ENCODE results near the gene PNN. TPM values are rescaled to one million over a fixed set of nuclear protein-coding genes. Genes with fewer than 3 reads are reported as not detected.

PNN gene
- total RNA-seq (2021), result 135 to 156 TPM (median 135 TPM) in 3 replicates
- percentile 100 among the genes with signal in this experiment for Bru-seq, nascent RNA
- long read RNA-seq, experiment 1, transcript PNN-204 (3 exons, 583 nt), result minor isoform, 5 of 507 reads
- long read RNA-seq, experiment 1, transcript PNN-201 (9 exons, 3,576 nt), result major isoform, 409 of 507 reads
- long read RNA-seq, experiment 1, partial matches to known transcripts, result 32 of 507 reads
- long read RNA-seq, experiment 1, other reads (novel, unspliced or antisense), result 61 of 507 reads
- long read RNA-seq, experiment 2, transcript PNN-201 (9 exons, 3,576 nt), result major isoform, 27 of 178 reads
- long read RNA-seq, experiment 2, partial matches to known transcripts, result 148 of 178 reads
- long read RNA-seq, experiment 2, other reads (novel, unspliced or antisense), result 1 of 178 reads
- long read RNA-seq, experiment 3, transcript PNN-201 (9 exons, 3,576 nt), result major isoform, 297 of 413 reads
- long read RNA-seq, experiment 3, transcript PNN-204 (3 exons, 583 nt), result minor isoform, 5 of 413 reads
- long read RNA-seq, experiment 3, partial matches to known transcripts, result 11 of 413 reads
- long read RNA-seq, experiment 3, other reads (novel, unspliced or antisense), result 100 of 413 reads

DNA sequence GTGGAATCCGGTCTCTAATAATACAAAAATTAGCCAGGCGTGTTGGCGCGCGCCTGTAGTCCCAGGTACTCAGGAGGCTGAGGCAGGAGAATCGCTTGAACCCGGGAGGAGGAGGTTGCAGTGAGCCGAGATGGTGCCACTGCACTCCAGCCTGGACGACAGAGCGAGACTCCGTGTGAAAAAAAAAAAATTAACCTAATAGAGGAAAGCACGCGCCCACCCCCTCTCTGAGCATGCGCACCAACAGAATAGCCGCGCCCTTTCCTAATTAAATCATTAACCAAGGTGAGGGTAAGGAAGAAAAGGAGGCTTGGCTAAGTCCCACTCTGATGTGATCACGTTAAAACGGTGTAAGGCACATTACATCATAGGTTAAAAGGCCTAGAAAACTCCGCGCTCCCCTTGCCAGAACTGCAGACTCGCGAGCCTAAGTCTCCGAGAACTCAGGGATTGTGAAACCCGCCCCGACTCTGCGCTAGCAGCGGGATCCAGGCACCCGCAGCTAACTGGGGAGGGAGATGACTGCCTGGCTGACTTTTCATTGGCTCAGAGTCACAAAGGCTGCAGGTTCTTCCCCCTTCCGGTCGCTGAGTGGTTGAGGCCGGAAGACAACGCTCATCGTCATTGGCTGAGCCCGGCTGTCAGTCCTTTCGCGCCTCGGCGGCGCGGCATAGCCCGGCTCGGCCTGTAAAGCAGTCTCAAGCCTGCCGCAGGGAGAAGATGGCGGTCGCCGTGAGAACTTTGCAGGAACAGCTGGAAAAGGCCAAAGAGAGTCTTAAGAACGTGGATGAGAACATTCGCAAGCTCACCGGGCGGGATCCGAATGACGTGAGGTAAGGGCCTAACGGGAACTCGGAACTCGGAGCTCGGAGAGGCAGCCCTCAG is at the start of gene PNN:
TSS of gene PNN (plus strand) at position 695 of the 885 bp plus-strand sequence. CDS start at position 721, 26 bp downstream.
- peaks cover 3% of the 10 kb centered on the region for H3K36me3 Mint-ChIP-seq
- peaks cover 36% of the 10 kb centered on the region for H3K4me1 Mint-ChIP-seq
- POLR2A ChIA-PET, result interaction anchor here (0.6 to 1.4 kb wide), 9 partner anchors 10 to 257 kb away, joined by 3 to 11 read pairs (median 3); partner anchors contain the start of genes FBXO33 and SEC23A
- peak within 1 kb of the TSS; percentile 98 for H3K4me3 Mint-ChIP-seq
- no peaks in the 10 kb centered on the region for H3K27me3 Mint-ChIP-seq (ENCODE audit: low read depth)
- peak; percentile 91 for ATAC-seq
- peak; percentile 97 for DNase-seq (ENCODE audit: low spot score)
- CTCF ChIA-PET, result no interaction called here
- H3K9me3 Mint-ChIP-seq, result no peaks in the 10 kb centered on the region
- peak within 1 kb of the TSS; percentile 100 for H3K27ac Mint-ChIP-seq
- TF ChIP-seq NFYB (CRISPR knock-in tag; conservative IDR thresholded peaks at IDR 0.05; ENCODE audit: low read depth) (peak; percentile 93), JAZF1 (CRISPR knock-in tag; IDR thresholded peaks at IDR 0.05) (no peak), ZBTB21 (CRISPR knock-in tag; IDR thresholded peaks at IDR 0.05; ENCODE audit: borderline replicate concordance) (peak; percentile 10), ZBTB43 (CRISPR knock-in tag; IDR thresholded peaks at IDR 0.05) (0 out of 2 replicates have a peak, but pooled peaks have one; percentile 4), AR (CRISPR knock-in tag; IDR thresholded peaks at IDR 0.05) (no peak), SMAD3 (CRISPR knock-in tag; IDR thresholded peaks at IDR 0.05; ENCODE audit: borderline replicate concordance) (0 out of 2 replicates have a peak, but pooled peaks have one; percentile 10), ZNF671 (CRISPR knock-in tag; IDR thresholded peaks at IDR 0.05) (no peak), ETV6 (CRISPR knock-in tag; IDR thresholded peaks at IDR 0.05) (peak; percentile 58; the same call in 1 of the 2 replicates), TP53 (CRISPR knock-in tag; IDR thresholded peaks at IDR 0.05) (0 out of 2 replicates have a peak, but pooled peaks have one; percentile 43), NR3C1 (CRISPR knock-in tag; conservative IDR thresholded peaks at IDR 0.05; ENCODE audit: low read depth) (no peak), MAX (CRISPR knock-in tag; IDR thresholded peaks at IDR 0.05) (peak; percentile 15), HMGXB4 (CRISPR knock-in tag; IDR thresholded peaks at IDR 0.05) (0 out of 2 replicates have a peak, but pooled peaks have one; percentile 31), GABPB1 (CRISPR knock-in tag; IDR thresholded peaks at IDR 0.05) (peak; percentile 89), PRDM15 (CRISPR knock-in tag; IDR thresholded peaks at IDR 0.05) (no peak), MYBL2 (CRISPR knock-in tag; IDR thresholded peaks at IDR 0.05) (peak; percentile 74; the same call in 1 of the 2 replicates)
- TF ChIP-seq, protein P1, sequence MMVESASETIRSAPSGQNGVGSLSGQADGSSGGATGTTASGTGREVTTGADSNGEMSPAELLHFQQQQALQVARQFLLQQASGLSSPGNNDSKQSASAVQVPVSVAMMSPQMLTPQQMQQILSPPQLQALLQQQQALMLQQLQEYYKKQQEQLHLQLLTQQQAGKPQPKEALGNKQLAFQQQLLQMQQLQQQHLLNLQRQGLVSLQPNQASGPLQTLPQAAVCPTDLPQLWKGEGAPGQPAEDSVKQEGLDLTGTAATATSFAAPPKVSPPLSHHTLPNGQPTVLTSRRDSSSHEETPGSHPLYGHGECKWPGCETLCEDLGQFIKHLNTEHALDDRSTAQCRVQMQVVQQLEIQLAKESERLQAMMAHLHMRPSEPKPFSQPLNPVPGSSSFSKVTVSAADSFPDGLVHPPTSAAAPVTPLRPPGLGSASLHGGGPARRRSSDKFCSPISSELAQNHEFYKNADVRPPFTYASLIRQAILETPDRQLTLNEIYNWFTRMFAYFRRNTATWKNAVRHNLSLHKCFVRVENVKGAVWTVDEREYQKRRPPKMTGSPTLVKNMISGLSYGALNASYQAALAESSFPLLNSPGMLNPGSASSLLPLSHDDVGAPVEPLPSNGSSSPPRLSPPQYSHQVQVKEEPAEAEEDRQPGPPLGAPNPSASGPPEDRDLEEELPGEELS (CRISPR knock-in tag; IDR thresholded peaks at IDR 0.05), result peak; percentile 17; the same call in 1 of the 2 replicates
- TF ChIP-seq, protein P2, sequence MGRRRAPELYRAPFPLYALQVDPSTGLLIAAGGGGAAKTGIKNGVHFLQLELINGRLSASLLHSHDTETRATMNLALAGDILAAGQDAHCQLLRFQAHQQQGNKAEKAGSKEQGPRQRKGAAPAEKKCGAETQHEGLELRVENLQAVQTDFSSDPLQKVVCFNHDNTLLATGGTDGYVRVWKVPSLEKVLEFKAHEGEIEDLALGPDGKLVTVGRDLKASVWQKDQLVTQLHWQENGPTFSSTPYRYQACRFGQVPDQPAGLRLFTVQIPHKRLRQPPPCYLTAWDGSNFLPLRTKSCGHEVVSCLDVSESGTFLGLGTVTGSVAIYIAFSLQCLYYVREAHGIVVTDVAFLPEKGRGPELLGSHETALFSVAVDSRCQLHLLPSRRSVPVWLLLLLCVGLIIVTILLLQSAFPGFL (CRISPR knock-in tag; IDR thresholded peaks at IDR 0.05; ENCODE audit: borderline replicate concordance), result peak; percentile 87
- TF ChIP-seq, protein P3, sequence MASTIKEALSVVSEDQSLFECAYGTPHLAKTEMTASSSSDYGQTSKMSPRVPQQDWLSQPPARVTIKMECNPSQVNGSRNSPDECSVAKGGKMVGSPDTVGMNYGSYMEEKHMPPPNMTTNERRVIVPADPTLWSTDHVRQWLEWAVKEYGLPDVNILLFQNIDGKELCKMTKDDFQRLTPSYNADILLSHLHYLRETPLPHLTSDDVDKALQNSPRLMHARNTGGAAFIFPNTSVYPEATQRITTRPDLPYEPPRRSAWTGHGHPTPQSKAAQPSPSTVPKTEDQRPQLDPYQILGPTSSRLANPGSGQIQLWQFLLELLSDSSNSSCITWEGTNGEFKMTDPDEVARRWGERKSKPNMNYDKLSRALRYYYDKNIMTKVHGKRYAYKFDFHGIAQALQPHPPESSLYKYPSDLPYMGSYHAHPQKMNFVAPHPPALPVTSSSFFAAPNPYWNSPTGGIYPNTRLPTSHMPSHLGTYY (CRISPR knock-in tag; IDR thresholded peaks at IDR 0.05), result no peak

Data from WTC11 (cell line).